Measurements from ENCODE around the gene XRCC3.
"Not testable (repeated sequence)": the region's sequence is repeated elsewhere in the genome, so short reads cannot be mapped to it uniquely, and the experiment has no call there.

The XRCC3 gene

DNA sequence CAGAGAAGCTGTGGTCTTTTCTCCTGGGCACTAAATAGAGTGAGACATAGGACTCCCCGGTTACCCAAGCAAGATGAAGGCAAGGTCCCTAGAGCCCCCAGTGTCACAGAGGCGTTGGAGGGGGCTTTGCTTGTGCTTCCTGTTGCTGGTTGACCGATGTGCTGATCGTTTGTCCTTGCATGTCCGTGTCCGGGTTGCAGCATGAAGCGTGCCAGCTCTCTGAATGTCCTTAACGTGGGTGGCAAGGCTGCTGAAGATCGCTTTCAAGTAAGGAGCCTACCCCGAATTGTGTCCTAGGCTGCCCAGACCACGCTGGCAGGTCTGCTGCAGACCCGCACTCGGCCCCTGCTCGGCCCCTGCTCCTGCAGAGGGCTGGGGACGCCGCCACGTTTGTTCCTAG lies 23.1 kb downstream of the XRCC3 start:
- no peak for DNase-seq

DNA sequence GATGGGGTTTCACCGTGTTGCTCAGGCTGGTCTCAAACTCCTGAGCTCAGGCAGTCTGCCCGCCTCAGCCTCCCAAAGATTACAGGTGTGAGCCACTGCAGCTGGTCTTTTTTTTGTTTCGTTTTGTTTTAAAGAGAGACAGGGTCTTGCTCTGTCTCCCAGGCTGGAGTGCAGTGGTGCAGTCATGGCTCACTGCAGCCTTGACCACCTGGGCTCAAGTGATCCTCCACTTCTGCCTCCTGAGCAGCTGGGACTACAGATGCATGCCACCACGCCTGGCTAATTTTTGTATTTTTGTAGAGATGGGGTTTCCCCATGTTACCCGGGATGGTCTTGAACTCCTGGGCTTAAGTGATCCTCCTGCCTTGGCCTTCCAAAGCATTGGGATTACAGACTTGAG lies 23.6 kb downstream of the XRCC3 start:
- not testable (repeated sequence) for DNase-seq

DNA sequence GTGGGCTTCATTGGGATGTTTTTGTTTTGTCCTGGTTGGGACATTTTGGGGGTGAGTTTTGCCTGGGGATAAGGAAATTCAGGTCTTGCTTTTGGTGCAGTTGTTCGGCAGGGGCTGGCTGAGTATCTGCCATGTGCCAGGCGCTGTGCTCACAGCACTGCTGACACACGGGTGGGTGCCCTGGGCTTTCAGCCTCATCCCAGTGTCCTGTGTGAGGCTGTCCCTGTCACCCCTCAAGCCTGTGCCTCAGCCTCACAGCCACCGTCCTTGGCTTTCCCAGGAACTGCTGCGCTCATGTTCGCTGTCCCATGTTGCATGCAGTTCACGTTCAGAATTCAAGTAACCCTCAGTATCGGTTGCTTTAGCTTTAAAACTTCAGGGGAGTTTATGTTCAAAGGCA lies 24.9 kb downstream of the XRCC3 start:
- DNase-seq, result no peak

DNA sequence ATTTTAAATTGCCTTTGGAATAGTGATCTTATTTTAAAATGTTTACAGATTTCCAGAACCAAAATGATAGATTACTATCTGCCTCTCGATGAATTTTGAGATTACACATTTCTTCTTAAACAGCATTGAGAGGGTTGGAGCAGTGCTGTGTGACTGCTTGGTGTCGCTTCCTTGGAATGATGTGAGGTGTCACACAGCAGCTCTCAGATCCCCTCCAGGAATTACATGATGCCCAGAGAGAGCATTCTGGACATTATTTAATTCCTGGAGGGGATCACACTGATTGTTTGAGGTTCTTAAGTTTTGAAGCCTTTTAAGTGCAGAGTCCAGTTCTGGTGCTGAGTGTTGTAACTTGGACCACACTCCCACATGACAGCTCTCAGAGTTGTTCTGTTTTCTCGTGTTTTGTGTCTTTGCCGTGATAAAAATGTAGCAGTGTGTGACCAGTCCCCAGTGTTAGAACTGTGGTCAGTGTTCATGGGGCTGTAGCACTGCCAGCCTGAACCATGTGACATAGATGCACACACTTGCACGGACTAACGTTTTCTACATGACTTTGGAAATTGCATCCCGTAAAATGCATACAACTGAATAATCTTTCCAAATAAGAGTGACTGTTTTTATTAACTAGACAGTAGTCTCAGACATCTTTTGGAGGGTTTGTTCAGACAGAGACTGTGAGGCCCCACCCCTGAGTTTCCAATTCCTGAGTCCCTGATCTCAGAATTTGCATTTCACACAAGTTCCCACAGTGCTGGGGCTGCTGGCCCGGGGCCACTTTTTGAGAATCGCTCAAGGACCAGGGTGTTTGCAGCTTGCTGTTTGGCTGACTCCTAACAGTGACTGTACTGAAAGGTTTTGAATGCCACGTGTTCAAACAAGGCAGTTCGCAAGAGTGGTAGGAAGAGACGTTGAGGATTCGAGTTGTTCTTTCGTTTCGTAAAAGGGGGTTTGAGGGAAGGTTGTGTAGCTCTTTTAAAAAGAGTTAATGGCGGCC lies 26.0 kb downstream of the XRCC3 start:
- DNase-seq, result no peak

DNA sequence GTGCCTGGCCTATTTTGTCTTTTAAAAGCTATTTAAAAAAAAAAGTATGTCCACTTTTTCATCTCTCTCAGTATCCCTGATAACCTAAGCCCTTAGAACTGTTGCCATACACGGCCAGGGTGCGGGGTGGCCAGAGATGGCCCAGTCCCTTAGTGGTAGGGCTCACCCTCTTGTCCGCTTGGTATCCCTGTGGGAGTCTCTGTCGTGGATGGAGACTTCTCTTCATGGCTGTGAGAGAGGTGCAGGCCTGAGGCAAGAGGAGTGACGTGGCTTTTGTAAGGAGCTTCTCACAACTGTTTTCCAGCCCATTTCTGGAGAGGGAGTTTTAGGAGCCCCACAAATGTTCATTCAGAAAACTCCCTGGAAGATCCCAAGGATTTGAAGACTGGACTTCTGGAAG lies 26.8 kb downstream of the XRCC3 start:
- DNase-seq, result no peak

DNA sequence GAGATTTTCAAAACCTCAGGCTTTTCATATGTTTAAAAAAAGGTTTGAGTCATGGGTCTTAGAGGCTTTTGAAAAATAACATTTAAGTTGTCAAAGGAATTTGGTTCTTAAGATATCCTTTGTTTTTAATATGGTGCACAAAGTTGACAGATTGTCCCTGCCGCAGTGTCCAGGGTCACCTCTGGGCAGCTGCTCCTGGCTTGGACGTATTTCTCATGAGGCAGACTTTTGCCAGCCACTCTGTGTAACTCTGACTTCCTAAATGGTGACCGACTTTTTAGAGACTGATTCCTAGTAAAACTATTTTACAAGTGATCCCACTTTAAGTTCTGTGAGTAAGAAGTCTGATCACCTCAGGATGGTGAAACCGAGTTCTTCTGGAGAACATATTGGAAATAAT lies 27.5 kb downstream of the XRCC3 start:
- no peak for DNase-seq

DNA sequence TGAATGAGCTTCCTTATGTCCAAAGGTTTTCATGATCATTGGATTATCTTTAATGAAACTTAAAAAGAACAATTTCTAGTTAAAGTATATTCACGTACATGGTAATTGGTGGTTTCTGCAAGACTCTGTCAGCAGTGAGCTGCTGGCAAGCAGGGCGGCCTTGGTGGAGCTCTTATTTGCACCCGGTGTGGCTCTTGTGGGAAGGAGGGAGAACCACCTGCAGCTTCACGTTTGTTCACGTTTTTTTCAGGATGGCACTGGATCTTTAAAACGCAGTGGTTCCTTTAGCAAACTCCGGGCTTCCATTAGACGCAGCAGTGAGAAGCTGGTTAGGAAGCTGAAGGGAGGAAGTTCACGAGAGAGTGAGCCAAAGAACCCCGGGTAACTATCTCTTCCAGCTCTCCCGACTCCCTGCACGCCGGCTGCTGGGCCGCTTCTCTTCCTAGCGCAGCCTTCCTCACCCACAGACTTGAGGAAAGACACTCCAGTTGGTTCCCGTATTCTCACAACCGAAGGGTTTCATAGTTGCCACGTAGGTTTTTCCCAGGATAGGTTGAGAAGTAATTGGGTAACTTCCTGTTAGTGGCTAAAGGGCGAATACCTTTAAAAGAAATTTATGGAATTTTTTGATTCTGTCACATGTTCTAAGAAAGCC lies 28.3 kb downstream of the XRCC3 start:
- no peak for DNase-seq

DNA sequence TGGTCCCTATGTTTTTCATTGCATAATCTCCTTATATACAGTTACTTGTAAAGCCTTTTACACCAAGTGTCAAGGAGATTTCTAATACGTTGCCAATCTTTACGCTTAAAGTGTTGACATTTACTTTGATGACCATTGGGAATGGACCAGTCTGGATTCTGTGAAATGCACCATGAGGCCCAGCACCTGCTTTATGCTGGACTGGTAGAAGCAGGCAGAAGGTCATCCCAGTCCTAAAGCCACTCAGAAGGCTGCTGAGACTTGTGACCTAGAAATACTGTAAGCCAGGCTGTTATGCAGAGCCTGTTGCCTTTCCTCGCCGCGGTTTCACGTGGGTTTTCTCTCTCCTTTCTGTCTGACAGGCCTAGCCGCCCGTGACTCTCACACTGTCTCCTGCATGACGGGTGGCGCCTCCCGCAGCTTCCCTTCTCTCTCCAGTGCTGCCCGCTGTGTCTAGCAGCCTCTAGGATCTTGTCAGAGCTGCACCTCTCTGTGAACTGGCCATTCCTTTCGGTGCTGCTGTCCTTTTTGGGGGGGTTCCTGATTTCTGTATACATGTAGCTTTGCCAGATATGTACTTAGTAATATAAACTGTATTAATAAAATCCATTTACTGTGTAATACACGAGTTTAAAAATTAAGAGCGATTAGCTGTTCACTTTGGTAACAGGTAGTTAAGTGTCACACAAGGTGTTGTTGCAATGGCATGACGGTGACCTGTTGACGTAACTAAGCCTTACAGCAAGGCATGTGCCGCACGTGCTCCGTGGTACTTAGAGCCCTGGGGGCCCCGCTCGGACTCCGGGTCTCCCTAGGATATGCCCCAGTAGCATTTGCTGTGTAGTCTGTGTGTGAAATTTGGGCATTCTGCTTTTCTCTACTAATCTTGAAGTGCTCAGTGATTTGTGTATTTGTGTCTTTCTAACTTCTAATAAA lies 29.7 kb downstream of the XRCC3 start:
- DNase-seq, result no peak

DNA sequence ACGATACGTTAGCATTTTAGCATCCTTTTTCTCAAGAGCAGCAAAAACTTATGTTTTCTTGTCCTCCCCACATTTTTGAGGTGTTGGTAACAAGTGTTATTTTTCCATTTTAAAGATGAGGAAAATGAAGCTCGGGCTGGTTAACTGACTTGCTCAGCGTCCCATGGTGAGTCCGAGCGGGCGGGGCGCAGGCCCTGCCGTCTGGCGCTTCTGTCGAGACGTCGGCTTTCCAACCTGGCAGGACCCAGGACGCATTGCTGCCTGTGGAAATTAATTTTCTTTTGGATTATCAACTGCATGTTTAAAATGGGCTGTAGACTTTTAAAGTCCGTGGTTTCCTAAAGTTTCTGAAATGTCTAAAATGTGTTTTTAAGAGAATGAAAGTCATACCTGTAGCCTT lies 30.4 kb downstream of the XRCC3 start:
- no peak for DNase-seq

DNA sequence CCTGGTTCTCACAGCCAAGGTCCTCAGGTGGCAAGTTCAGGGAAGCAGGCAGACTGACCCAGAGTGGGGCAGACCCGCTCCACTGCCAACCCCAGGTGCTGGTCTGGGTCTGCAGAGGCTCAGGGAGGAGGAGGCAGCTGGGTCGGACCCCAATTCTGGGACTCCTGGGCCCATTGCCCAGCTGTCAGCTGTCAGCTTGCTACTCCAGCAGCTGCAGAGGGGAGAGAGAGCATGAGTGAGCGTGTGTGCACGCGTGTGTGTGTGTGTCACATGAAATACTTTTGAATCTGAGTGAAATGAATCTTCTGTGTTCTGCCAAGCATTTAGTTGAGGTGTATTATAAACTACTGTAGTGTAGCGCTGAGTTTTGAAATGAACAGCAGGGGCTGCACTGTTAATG lies 30.8 kb downstream of the XRCC3 start:
- DNase-seq, result no peak

DNA sequence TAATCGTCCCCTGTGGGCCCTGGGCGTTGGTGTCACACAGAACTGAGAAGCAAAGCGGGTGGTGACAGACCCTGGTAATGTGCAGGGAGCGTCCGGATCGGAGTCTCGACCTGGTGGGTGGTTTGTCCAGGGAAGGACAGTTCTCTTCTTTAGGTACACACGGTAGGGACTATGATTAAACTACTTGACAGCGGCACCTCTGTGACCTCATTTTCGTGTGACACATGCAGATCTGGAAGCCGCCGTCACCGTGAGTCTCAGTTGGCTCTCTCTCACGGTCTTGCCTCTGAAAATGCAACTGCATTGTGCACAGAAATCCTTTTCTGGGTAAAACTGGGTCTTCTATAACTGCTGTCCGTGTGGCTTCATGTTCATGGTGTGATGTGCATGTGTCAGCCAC lies 32.1 kb downstream of the XRCC3 start:
- DNase-seq, result no peak

DNA sequence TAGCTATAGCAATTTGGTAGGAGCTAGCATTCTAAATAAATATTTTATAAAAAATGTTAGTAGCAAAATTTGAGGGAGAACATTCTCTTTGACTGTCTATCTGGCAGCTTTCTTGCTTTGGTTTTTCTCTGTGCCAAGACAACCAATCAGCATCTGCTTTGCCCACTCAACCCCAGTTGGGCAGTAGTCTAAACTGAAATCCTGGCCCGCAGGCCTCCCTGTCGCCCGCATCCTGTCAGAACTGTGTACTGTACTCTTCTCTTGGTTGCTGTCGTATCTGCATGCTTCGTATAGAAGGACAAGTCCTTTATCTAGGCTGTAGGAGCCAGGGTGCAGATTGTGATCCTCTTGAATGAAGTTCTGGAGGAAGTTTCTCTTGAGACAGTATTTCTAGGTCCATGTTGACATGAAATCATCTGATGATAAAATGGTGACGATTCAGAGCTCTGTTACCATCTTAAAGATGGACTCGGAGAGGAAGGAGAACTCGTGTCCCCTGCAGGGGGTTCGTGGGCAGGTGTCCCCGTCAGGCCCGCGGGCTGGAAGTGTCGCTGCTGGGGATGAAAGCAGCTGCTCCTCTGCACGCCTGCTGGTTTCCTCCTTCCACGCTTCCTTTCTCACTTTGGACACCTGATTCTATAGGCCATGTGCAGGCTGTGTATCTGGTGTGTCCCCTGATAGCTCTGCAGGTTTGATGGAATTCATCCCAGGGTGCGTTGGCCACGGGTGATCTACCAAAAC lies 34.6 kb downstream of the XRCC3 start:
- no peak for DNase-seq

DNA sequence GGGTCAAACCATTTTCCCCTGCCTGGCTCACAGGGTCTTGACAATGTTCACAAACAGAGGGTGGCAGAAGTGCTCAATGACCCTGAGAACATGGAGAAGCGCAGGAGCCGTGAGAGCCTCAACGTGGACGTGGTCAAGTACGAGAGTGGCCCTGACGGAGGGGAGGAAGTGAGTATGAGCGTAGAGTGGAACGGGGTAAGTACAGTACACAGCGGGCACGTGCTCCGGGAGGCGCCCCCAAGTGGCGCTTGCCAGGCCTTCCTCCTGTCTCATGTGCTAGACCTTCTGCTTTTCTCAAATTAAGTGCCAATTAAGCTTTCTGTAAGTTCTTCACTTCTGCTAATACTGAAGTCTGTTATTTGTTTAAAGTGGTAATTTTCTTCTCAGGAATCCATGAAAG lies 35.9 kb downstream of the XRCC3 start:
- DNase-seq, result peak; percentile 83

DNA sequence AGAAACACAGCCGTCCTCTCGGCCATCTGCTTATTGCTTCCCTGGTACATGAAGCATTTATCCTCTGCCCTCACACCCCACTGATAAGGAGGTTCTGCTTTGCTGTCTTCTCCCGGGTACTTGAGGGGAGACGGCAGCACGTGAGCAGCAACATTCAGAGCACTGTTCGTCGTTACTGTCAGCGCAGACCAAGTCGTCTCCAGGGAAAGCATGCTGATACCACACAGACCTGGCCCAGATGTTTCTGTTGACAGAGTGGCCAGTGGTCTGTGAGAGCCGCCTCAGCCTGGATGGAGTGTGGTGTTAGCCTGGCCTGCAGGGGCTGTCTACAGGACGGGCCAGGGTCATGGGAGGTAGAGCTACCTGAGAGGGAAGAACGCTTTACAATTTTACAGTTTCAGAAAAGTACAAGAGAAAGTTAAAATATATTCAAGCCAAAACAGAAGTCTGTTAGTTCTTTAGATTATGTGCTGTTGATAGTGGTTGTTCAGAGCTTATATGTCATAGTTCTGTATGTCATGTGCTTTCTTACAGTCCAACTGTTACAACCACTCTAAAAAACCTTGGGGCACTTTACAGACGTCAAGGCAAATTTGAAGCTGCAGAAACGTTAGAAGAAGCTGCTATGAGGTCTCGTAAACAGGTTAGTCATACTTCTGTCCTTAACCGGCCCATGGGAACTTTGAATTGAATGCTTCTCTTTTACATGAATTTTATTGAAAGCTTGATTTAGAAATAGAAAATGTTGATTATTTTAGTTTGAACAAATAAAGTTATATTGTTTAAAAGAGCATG lies 38.2 kb downstream of the XRCC3 start:
- DNase-seq, result no peak

DNA sequence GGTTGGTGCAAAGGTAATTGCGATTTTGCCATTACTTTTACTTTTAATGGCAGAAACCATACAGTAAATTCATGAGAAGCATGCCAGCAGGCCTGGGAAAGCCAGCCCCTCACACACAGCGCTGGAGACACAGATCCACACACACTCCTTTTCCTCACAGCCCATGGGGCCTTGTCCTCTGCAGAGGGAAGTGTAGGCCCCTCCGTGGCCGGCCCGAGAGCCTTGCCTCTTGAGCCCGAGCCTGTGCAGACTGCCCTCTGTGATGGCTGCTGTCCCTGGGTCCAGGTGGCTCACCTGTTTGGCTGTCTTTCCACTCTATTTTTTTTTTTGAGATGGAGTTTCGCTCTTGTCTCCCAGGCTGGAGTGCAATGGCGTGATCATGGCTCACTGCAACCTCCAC lies 39.3 kb downstream of the XRCC3 start:
- no peak for DNase-seq

DNA sequence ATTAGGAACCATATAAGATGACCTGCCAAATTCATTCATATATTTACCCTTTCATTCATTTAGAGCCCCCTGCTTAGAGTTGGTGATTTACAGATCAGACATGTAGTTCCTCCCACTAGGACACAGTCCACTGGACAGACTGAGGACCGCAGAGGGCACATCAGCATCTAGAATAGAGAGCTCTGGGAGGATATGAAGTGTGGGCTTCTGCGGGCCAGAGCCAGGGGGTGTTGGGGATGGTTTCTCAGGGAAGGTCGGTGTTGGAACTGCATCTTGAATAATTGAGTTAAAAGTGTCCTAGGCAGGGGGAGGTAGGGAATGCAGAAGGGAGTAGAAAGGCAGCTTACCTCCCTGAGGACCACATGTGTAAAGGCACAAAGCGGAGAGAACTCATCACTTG lies 43.3 kb downstream of the XRCC3 start:
- no peak for DNase-seq

DNA sequence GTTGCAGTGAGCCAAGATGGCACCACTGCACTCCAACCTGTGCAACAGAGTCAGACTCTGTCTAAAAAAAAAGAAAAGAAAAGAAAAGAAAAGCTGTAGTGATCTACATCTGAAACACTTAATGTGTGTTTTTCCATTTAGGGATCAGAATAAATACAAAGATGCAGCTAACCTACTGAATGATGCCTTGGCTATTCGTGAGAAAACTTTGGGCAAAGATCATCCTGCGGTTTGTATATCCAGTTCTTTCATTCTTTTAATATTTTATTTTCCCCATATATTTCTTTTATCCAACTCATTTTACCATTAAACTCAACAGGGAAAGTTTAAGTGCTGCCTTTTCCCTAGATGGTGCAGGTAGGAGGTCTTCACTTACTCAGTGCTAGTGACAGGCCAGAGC lies 45.9 kb downstream of the XRCC3 start:
- DNase-seq, result no peak

DNA sequence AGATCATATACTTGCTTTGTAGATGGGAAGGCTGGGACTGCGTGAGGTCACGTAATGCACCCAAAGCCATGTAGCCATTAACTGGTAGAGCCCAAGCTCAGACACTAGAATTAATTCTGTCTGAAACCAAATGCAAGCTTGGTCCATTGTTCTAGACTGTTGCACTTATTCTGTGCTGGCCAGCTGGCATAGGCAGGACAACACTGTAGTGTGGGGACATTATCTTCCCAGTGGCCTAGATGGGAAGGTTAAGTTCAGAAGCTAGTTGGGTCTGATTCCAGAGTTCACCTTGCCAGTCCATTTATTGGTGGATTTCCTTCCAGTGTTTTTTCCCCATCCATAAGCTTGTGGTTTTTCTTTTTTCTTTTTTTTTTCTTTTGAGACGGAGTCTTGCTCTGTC lies 47.1 kb downstream of the XRCC3 start:
- DNase-seq, result no peak

DNA sequence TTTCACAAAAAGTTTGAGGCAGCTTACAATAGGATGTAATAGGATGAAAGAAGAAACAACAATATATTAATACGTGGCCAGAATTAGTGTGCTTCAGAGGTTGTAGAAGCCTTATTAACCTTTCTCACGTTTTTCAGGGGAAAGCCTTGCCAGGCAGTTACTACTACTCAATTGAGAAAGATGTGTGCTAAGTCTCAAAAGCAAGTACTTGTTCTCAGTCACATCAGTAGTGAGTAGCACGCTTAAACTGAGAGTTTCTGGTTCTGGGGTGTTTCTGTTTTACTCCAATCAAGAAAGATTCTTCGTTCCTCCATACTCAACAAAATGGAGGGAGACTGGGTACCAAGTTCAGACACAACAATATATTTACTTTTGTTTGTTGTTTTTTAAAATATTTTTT lies 47.6 kb downstream of the XRCC3 start:
- DNase-seq, result no peak

DNA sequence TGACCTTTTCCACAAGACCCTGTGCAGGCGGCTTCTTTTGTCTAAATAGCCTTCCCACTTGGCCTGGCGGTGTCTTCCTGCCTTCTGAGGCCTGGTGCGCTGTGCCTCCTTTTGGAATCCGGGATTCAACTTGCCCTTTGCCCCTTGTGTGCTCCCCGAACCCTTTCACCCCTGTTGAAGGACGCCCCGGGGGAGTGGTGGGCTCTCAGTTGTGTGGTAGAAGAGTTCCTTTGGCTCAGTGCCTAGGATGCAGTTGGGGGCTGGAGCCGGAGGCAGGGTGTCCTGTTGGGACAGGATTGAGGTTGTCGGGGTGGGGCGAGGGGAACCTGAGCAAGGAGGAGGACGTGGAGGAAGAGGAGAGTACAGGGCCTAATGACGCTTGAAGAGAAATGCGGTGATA lies 51.7 kb downstream of the XRCC3 start:
- DNase-seq, result no peak

DNA sequence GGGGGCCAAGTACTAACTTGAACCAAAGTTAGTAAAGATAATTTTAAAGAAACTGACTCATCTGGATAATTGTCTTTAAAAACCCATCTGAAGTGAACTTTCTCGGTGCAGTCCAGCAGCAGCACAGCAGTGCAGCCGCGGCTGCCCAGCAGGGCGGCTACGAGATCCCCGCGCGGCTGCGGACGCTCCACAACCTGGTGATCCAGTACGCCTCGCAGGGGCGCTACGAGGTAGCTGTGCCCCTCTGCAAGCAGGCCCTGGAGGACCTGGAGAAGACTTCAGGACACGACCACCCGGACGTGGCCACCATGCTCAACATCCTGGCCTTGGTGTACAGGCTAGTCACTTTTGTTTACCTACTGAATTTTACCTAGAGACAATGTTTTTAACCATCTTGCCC lies 52.7 kb downstream of the XRCC3 start:
- DNase-seq, result no peak

DNA sequence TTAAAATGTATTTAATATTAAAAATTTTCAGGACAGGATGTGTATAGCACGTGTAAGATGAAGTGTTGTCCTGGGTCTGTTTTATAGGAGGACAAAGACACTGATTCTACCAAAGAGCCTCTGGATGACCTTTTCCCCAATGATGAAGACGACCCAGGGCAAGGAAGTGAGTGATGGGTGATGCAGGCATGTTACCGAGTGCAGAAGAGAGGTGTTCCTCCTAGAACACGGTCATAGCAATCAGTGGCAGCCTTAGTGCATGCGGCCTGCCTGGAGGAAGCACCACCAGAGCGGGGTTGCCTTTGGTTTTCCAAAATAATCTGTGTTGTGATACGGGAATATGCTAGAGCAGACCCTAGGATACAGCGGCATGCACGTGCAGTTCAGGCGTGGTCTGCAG lies 53.2 kb downstream of the XRCC3 start:
- DNase-seq, result no peak

Data from NCI-H1694 treated with DMSO at 0.1 percent for 48 hours (cell line).